GM21447 (cell line): Measurements from ENCODE around the gene FOXK1.
"Not testable (repeated sequence)": the region's sequence is repeated elsewhere in the genome, so short reads cannot be mapped to it uniquely, and the experiment has no call there.

Source experiments
- ATAC-seq: cut with Tn5 transposase; IDR thresholded peaks from one replicate; pipeline ENCODE4 v1.9.1; 2021; ENCODE audit not compliant: unreplicated experiment

Gene FOXK1

GRCh38 chr7:4681886-4682620 is at the start of gene FOXK1:
Gene FOXK1, plus strand, starts transcription at chr7:4682295. Its CDS starts 14 bp downstream, at chr7:4682309.
- peak; percentile 44 for ATAC-seq

- no peak for ATAC-seq
Measured at GRCh38 chr7:4633012-4633411, 49.1 kb upstream of the FOXK1 start.

- ATAC-seq = no peak
Measured at GRCh38 chr7:4634166-4634565, 47.9 kb upstream of the FOXK1 start.

- no peak for ATAC-seq
Measured at GRCh38 chr7:4638781-4639575, 43.1 kb upstream of the FOXK1 start.

- ATAC-seq = no peak
Measured at GRCh38 chr7:4641091-4641666, 40.9 kb upstream of the FOXK1 start.

GRCh38 chr7:4641667-4642467 is 40.2 kb upstream of the FOXK1 start:
- ATAC-seq = peak; percentile 77

GRCh38 chr7:4642468-4643203 is 39.5 kb upstream of the FOXK1 start:
- ATAC-seq = no peak

GRCh38 chr7:4643204-4643471 is 39.0 kb upstream of the FOXK1 start:
- ATAC-seq = not testable (repeated sequence)

GRCh38 chr7:4645246-4645645 is 36.8 kb upstream of the FOXK1 start:
- no peak for ATAC-seq

GRCh38 chr7:4648111-4648510 is 34.0 kb upstream of the FOXK1 start:
- ATAC-seq = no peak

GRCh38 chr7:4650433-4651047 is 31.6 kb upstream of the FOXK1 start:
- ATAC-seq = no peak

GRCh38 chr7:4653771-4654170 is 28.3 kb upstream of the FOXK1 start:
- no peak for ATAC-seq

- no peak for ATAC-seq
Measured at GRCh38 chr7:4655311-4655710, 26.8 kb upstream of the FOXK1 start.

- no peak for ATAC-seq
Measured at GRCh38 chr7:4655896-4656295, 26.2 kb upstream of the FOXK1 start.

- ATAC-seq = no peak
Measured at GRCh38 chr7:4657640-4658417, 24.3 kb upstream of the FOXK1 start.

- ATAC-seq = no peak
Measured at GRCh38 chr7:4659551-4660286, 22.4 kb upstream of the FOXK1 start.

- no peak for ATAC-seq
Measured at GRCh38 chr7:4661871-4662270, 20.2 kb upstream of the FOXK1 start.

GRCh38 chr7:4663239-4664018 is 18.7 kb upstream of the FOXK1 start:
- ATAC-seq = no peak
